Ascending aorta (tissue), 2 donors: ENCODE measurements around the gene COX5A. TPM values are rescaled to one million over a fixed set of nuclear protein-coding genes. Genes with fewer than 3 reads are reported as not detected.
"Not testable (repeated sequence)": the region's sequence is repeated elsewhere in the genome, so short reads cannot be mapped to it uniquely, and the experiment has no call there.

Experiments used
- DNase-seq, 2 donors: peaks; one replicate each; pipeline ENCODE4 v3.0.0-alpha.2; 2019; ENCODE audit warnings: low spot score in 2 of 2
- H3K27ac ChIP-seq, 2 donors: fragments of 200-600 bp; sonication (generic); one replicate each; pipeline ENCODE4 v1.5.1; 2016 to 2017; ENCODE audit warnings: mild to moderate bottlenecking in 1 of 2
- H3K27me3 ChIP-seq: fragments of 200-600 bp; sonication (generic); one replicate; pipeline ENCODE4 v1.5.1; 2017
- H3K36me3 ChIP-seq, 2 donors: fragments of 200-600 bp; sonication (generic); one replicate each; pipeline ENCODE4 v1.5.1; 2016
- H3K4me1 ChIP-seq, 2 donors: fragments of 200-600 bp; sonication (generic); one replicate each; pipeline ENCODE4 v1.5.1; 2016 to 2017; ENCODE audit warnings: mild to moderate bottlenecking in 1 of 2
- H3K4me3 ChIP-seq, 2 donors: fragments of 200-600 bp; sonication (generic); one replicate each; pipeline ENCODE4 v1.5.1; 2016 to 2017; ENCODE audit warnings: mild to moderate bottlenecking in 1 of 2
- H3K9me3 ChIP-seq, 2 donors: fragments of 200-600 bp; sonication (generic); one replicate each; pipeline ENCODE4 v1.5.1; 2016
- CTCF ChIP-seq, 3 experiments: fragments of 200-600 bp in 2 of 3; fragments of 450-650 bp in 1 of 3; sonication (generic) in 2 of 3; IDR thresholded peaks; one replicate each; pipeline ENCODE4 v1.5.1; 2016 to 2019; ENCODE audit warnings: antibody characterized with exemption in 3 of 3, mild to moderate bottlenecking in 1 of 3, moderate library complexity in 1 of 3
- intact Hi-C: fragments of 100-400 bp; cut with DNase I; formaldehyde crosslinking; loops from one replicate; pipeline ENCODE4 v1.15.1; 2023
- total RNA-seq: library from RNA; depleted of rRNA; stranded (reverse); fragments of >200 nt; gene quantifications from one replicate; pipeline ENCODE4 v1.1.0, GENCODE V29; 2016

COX5A gene
- total RNA-seq, 1 donor from 2014 or later: 83.5 TPM

GRCh38 chr15:74937272-74937589 lies 642 bp downstream of the COX5A start:
- DNase-seq: no peak
- peak overlapping the region; percentile 87 to 88 for H3K27ac ChIP-seq
- H3K4me1 ChIP-seq: peaks cover 8 to 24% of the 10 kb centered on the region in 2 donors
- intact Hi-C loops: loop anchor here (5.0 kb wide), 2 partner anchors 95 to 155 kb away; partner anchors contain the start of genes CSK and ULK3
- H3K36me3 ChIP-seq: no peaks in the 10 kb centered on the region
- H3K4me3 ChIP-seq: peak overlapping the region; percentile 80 to 83
- TF ChIP-seq CTCF (IDR thresholded peaks at IDR 0.05): no peak
- no peaks in the 10 kb centered on the region for H3K27me3 ChIP-seq
- H3K9me3 ChIP-seq: no peaks in the 10 kb centered on the region

GRCh38 chr15:74935193-74935592 lies 2.7 kb downstream of the COX5A start:
- H3K36me3 ChIP-seq, H3K27me3 ChIP-seq, H3K9me3 ChIP-seq, H3K27ac ChIP-seq, H3K4me3 ChIP-seq, DNase-seq: not testable (repeated sequence)
- H3K4me1 ChIP-seq: peaks cover 8 to 24% of the 10 kb centered on the region in 2 donors
- intact Hi-C loops: loop anchor here (5.0 kb wide), 2 partner anchors 93 to 153 kb away; partner anchors contain the start of genes CSK and ULK3

GRCh38 chr15:74933573-74933972 lies 4.3 kb downstream of the COX5A start:
- peaks cover 8 to 23% of the 10 kb centered on the region in 2 donors for H3K4me1 ChIP-seq
- H3K36me3 ChIP-seq: peaks cover 21% of the 10 kb centered on the region in 2 donors
- DNase-seq: no peak
- TF ChIP-seq CTCF (IDR thresholded peaks at IDR 0.05): no peak
- no peaks in the 10 kb centered on the region for H3K27me3 ChIP-seq
- no peaks in the 10 kb centered on the region for H3K9me3 ChIP-seq
- no peak overlapping the region for H3K27ac ChIP-seq
- H3K4me3 ChIP-seq: no peak overlapping the region
- intact Hi-C loops: no loop called here

GRCh38 chr15:74928771-74929198 lies 9.1 kb downstream of the COX5A start:
- H3K27me3 ChIP-seq: no peaks in the 10 kb centered on the region
- H3K4me1 ChIP-seq: no peaks in the 10 kb centered on the region
- intact Hi-C loops: no loop called here
- no peaks in the 10 kb centered on the region for H3K9me3 ChIP-seq
- no peak overlapping the region for H3K27ac ChIP-seq
- no peak overlapping the region for H3K4me3 ChIP-seq
- TF ChIP-seq CTCF (IDR thresholded peaks at IDR 0.05): no peak
- DNase-seq: no peak
- H3K36me3 ChIP-seq: peaks cover 43 to 51% of the 10 kb centered on the region in 2 donors

GRCh38 chr15:74924525-74924924 lies 13.3 kb downstream of the COX5A start:
- H3K9me3 ChIP-seq: no peaks in the 10 kb centered on the region
- no peak overlapping the region for H3K4me3 ChIP-seq
- no peak for DNase-seq
- no peak overlapping the region for H3K27ac ChIP-seq
- H3K27me3 ChIP-seq: no peaks in the 10 kb centered on the region
- intact Hi-C loops: no loop called here
- peaks cover 65 to 79% of the 10 kb centered on the region in 2 donors for H3K36me3 ChIP-seq
- TF ChIP-seq CTCF (IDR thresholded peaks at IDR 0.05): no peak
- no peaks in the 10 kb centered on the region for H3K4me1 ChIP-seq

- intact Hi-C loops: no loop called here
- peaks cover 66 to 86% of the 10 kb centered on the region in 2 donors for H3K36me3 ChIP-seq
Measured at GRCh38 chr15:74920456-74920855, 17.4 kb downstream of the COX5A start.

More at GRCh38 chr15:74920456-74920855, 17.4 kb downstream of the COX5A start:
- no peak for TF ChIP-seq CTCF (IDR thresholded peaks at IDR 0.05)
- no peak for DNase-seq
- Histone ChIP-seq H3K4me3 (no peak overlapping the region), H3K27me3 (no peaks in the 10 kb centered on the region), H3K4me1 (no peaks in the 10 kb centered on the region), H3K9me3 (no peaks in the 10 kb centered on the region), H3K27ac (no peak overlapping the region)
